LNCAP (cell line): ENCODE data around the gene IL4I1.

Source experiments
- TF ChIP-seq, protein P1 (sequence below): fragments of 450-650 bp; IDR thresholded peaks from 2 replicates; pipeline ENCODE4 v1.5.1; 2017; ENCODE audit warnings: mild to moderate bottlenecking

The IL4I1 gene

DNA sequence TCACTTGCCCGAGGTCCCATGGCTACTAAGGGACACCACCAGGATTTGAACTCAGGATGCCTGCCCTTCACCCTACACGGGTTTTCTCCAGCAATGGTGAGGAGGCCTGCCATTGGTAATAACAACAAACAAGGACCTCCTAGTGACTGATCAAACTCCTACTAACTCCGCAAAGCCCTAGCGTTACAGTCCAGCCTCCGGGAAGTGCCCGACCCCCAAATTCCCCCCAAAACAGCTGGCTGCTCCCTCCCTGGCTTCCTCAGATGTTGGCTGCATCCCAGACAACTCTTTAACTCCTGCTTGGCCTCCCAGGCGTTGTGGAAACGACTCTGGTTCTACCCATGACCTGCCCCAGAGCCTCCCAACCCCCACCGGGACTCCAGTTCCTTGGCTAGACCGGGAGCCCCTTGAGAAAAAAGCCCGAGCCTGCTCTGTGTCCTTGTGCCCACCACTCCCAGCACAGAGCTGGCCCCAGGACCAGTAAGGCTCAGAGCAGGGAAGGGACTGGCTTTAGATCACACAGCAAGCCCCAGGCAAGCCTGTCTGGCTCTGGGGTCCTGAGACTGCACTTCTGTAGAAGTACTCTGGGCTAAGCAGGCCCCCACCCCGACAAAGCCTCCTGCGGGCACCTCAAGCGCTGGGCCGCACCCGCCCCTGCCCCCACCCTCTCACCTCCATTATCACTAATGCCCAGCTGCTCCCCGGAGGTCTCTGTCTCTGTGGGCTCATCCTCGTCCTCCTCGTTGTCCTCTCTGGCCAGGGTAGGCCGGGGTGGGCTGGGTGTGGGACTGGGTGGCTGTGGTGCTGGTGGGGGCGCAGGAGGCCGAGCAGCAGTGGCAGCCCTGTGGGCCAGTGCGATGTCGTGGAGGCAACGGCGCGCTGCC lies 24.2 kb downstream of the IL4I1 start:
- TF ChIP-seq, protein P1, sequence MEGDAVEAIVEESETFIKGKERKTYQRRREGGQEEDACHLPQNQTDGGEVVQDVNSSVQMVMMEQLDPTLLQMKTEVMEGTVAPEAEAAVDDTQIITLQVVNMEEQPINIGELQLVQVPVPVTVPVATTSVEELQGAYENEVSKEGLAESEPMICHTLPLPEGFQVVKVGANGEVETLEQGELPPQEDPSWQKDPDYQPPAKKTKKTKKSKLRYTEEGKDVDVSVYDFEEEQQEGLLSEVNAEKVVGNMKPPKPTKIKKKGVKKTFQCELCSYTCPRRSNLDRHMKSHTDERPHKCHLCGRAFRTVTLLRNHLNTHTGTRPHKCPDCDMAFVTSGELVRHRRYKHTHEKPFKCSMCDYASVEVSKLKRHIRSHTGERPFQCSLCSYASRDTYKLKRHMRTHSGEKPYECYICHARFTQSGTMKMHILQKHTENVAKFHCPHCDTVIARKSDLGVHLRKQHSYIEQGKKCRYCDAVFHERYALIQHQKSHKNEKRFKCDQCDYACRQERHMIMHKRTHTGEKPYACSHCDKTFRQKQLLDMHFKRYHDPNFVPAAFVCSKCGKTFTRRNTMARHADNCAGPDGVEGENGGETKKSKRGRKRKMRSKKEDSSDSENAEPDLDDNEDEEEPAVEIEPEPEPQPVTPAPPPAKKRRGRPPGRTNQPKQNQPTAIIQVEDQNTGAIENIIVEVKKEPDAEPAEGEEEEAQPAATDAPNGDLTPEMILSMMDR: no peak

GRCh38 chr19:49871349-49871985 lies 25.2 kb downstream of the IL4I1 start:
- TF ChIP-seq, protein P1: no peak

- TF ChIP-seq, protein P1: no peak
These were observed 26.3 kb downstream of the IL4I1 start for GRCh38 chr19:49870309-49870901.

DNA sequence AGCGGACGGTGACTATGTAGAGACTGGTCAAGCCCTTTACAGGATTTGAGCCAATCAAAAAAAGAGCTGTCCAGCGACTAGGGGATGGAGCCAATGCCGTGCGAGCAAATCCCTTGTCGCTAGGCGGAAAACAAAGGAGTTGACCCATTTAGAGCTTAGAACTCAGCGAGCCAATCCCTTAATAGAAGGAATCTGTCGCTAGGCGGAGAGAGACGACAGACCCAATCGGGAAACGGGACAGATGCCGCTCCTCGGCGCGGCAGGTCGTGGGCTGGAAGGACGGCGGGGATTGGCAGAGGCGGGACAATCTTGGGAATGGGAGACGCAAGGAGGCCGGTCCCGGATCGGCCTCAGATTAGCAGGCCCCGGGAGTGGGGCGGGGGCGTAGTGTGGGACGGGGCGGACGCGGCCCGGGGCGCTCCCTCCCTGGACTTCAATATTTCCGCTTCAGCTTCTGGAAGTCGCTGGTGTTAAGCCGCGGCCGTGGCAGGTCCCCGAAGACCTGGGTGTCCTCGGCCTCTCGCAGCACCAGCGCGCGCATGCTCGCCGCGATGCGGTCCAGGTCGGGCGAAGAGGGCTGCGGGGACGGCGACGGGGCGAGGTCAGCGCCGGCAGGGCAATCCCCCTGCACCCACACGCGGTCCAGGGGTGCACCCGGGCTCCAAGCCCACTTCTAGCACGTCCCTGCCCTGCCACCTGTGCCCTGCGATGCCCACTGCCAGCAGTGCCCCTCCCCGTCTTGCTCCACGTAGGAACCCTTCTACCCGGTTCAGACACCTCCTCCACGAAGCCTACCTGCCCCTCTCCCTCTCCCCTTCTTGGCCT lies 27.0 kb downstream of the IL4I1 start:
- TF ChIP-seq, protein P1: no peak

DNA sequence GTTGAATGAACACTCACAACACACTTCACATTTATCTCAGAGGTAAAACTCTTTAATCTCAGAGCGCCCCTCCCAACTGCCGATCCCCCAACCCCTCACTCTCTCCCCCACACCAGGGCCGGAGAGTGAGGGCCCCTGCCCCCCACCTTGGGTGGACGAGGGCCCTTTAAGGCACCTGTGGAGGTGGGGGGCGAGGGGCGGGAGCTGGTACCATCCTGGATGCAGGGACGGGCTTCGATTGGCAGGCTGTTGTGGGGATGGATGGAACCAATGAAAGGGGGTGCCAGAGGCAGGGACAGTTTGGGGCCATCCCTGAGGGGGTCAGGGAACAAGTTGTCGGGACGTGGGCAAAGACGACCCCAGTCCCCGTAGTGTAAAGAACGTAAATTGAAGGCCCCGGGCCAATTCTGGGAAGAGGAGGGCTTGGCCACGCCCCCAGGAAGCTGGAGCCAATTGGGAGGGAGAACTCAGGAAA lies 27.6 kb downstream of the IL4I1 start:
- TF ChIP-seq, protein P1: no peak

GRCh38 chr19:49866933-49867782 lies 29.5 kb downstream of the IL4I1 start, which contains the start of gene PNKP:
PNKP (minus strand) TSS chr19:49867576; CDS start chr19:49867204, 372 bp downstream.
- TF ChIP-seq, protein P1: no peak
